ENCODE data around the gene CLECL1. TPM values are rescaled to one million over a fixed set of nuclear protein-coding genes. Genes with fewer than 3 reads are reported as not detected.

Gene CLECL1
- total RNA-seq, 2 donors from 2014 or later: 1.9 TPM; not detected in 1

- H3K4me1 ChIP-seq (ENCODE audit: control insufficient read depth in 1 of 2, low read depth in 2 of 2): no peaks in the 10 kb centered on the region
- ATAC-seq (ENCODE audit: insufficient number of reproducible peaks, low FRiP score, low read depth) (no peak), DNase-seq (ENCODE audit: low spot score) (no peak)
- H3K4me3 ChIP-seq: no peak overlapping the region
- no peaks in the 10 kb centered on the region for H3K9me3 ChIP-seq
- H3K27me3 ChIP-seq (replicated peaks; ENCODE audit: insufficient read depth): no peaks in the 10 kb centered on the region
- no peaks in the 10 kb centered on the region for H3K36me3 ChIP-seq
- no peak overlapping the region for H3K27ac ChIP-seq
- TF ChIP-seq, protein P1, sequence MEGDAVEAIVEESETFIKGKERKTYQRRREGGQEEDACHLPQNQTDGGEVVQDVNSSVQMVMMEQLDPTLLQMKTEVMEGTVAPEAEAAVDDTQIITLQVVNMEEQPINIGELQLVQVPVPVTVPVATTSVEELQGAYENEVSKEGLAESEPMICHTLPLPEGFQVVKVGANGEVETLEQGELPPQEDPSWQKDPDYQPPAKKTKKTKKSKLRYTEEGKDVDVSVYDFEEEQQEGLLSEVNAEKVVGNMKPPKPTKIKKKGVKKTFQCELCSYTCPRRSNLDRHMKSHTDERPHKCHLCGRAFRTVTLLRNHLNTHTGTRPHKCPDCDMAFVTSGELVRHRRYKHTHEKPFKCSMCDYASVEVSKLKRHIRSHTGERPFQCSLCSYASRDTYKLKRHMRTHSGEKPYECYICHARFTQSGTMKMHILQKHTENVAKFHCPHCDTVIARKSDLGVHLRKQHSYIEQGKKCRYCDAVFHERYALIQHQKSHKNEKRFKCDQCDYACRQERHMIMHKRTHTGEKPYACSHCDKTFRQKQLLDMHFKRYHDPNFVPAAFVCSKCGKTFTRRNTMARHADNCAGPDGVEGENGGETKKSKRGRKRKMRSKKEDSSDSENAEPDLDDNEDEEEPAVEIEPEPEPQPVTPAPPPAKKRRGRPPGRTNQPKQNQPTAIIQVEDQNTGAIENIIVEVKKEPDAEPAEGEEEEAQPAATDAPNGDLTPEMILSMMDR (IDR thresholded peaks at IDR 0.05): no peak
These were observed 30.1 kb upstream of the CLECL1 start for GRCh38 chr12:9763025-9763424.

DNA sequence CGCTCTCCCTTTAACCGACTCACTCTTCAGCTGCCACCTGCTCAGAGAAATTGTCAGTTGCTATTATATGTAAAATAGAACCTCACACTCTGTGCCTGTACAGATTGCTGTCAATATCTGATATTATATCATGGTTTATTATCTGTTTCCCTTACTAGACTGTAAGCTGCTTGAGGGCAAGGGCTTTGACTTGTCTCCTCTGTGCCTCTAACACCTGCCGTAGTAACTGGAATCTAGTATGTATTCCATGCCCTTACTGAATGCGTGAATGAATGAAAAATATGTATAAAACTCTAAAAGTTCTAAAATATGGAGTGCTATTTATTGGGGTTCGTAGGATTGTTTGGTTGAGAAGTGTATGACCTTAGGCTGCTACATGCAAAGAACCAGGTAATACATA, 29.5 kb upstream of the CLECL1 start:
- no peak for DNase-seq (ENCODE audit: low spot score)
- ATAC-seq (ENCODE audit: insufficient number of reproducible peaks, low FRiP score, low read depth): no peak
- H3K36me3 ChIP-seq: no peaks in the 10 kb centered on the region
- no peaks in the 10 kb centered on the region for H3K27me3 ChIP-seq (replicated peaks; ENCODE audit: insufficient read depth)
- H3K9me3 ChIP-seq: no peaks in the 10 kb centered on the region
- H3K4me1 ChIP-seq (ENCODE audit: control insufficient read depth in 1 of 2, low read depth in 2 of 2): no peaks in the 10 kb centered on the region
- H3K27ac ChIP-seq: no peak overlapping the region
- TF ChIP-seq, protein P1 (IDR thresholded peaks at IDR 0.05): no peak
- no peak overlapping the region for H3K4me3 ChIP-seq

GRCh38 chr12:9761419-9761781, 28.5 kb upstream of the CLECL1 start:
- DNase-seq (ENCODE audit: low spot score) (no peak), ATAC-seq (ENCODE audit: insufficient number of reproducible peaks, low FRiP score, low read depth) (no peak)
- Histone ChIP-seq H3K36me3 (no peaks in the 10 kb centered on the region), H3K9me3 (no peaks in the 10 kb centered on the region), H3K4me3 (peak overlapping the region; percentile 48), H3K4me1 (ENCODE audit: control insufficient read depth in 1 of 2, low read depth in 2 of 2) (no peaks in the 10 kb centered on the region), H3K27ac (peak overlapping the region in 1 of 2 donors; percentile 15), H3K27me3 (replicated peaks; ENCODE audit: insufficient read depth) (no peaks in the 10 kb centered on the region)
- TF ChIP-seq, protein P1 (IDR thresholded peaks at IDR 0.05): no peak

DNA sequence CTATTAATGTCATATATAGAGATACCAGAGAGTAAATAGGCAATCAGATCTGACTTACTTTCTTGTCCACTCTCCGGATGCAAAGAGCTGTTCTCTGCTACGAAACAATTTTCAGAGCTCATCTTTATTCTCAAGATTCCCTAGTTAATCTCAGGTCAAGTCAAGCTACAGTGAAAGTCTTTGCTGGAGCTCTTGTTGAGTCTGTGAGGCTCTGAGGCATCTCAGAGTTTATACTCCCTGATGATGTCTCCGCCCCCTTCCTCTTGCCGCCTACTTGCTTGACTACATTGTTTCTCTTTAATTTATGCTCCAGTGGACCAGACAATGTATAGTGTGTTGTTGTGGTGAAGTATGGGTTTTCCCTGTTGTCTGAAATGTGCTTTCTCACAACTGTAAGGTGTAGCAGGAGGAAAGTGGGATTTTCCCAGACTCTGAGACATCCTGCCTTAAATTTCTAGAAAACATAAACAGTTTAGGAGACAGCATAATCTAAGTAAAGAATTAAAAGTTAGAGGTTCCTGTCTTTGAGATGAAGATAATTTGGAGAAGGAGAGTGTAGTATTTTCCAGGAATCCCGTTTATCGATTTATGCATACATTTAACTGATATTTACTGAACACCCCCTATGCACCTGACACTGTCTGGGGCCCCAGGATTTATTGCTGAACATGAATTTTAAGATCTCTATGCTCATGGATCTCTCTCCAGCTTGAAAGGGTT, 28.0 kb upstream of the CLECL1 start, which contains the start of gene CD69:
Gene CD69 (minus strand): TSS at position 203 of the 720 bp plus-strand sequence. CDS start 81 bp downstream, at position 122.
- TF ChIP-seq, protein P1 (IDR thresholded peaks at IDR 0.05): no peak
- no peak for ATAC-seq (ENCODE audit: insufficient number of reproducible peaks, low FRiP score, low read depth)
- Histone ChIP-seq H3K27ac (peak within 1 kb of the TSS in 1 of 2 donors; percentile 15), H3K4me1 (ENCODE audit: control insufficient read depth in 1 of 2, low read depth in 2 of 2) (no peaks in the 10 kb centered on the region), H3K4me3 (peak within 1 kb of the TSS; percentile 48), H3K9me3 (no peaks in the 10 kb centered on the region), H3K27me3 (replicated peaks; ENCODE audit: insufficient read depth) (no peaks in the 10 kb centered on the region), H3K36me3 (no peaks in the 10 kb centered on the region)
- DNase-seq (ENCODE audit: low spot score): no peak

DNA sequence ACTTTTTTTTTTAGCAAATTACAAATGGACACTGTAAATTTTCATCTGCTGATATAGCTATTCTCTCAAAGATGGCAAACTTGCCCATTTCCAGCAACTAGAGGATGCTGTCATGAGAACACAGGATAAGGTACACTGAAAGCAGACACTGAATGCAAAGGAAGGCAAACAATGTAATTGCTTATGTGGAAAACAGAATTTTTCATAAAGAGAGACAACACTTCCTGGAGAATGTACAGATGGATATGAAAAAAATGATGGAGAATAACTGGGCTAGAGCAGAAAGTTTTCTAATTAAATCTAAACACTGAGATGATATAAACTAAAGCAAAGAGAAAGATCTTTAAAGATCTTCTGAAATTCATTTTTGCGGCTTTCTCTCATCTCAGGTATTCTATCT, 27.2 kb upstream of the CLECL1 start:
- peak overlapping the region; percentile 48 for H3K4me3 ChIP-seq
- H3K36me3 ChIP-seq: no peaks in the 10 kb centered on the region
- H3K27me3 ChIP-seq (replicated peaks; ENCODE audit: insufficient read depth): no peaks in the 10 kb centered on the region
- DNase-seq (ENCODE audit: low spot score) (no peak), ATAC-seq (ENCODE audit: insufficient number of reproducible peaks, low FRiP score, low read depth) (no peak)
- H3K27ac ChIP-seq: no peak overlapping the region
- TF ChIP-seq, protein P1 (IDR thresholded peaks at IDR 0.05): no peak
- no peaks in the 10 kb centered on the region for H3K9me3 ChIP-seq
- no peaks in the 10 kb centered on the region for H3K4me1 ChIP-seq (ENCODE audit: control insufficient read depth in 1 of 2, low read depth in 2 of 2)

All from thoracic aorta (tissue), 2 donors.